GM19397 (cell line): ENCODE results near the gene EFCAB9.

Experiments
- ATAC-seq: cut with Tn5 transposase; IDR thresholded peaks from one replicate; pipeline ENCODE4 v1.9.1; 2021; ENCODE audit warnings: mild to moderate bottlenecking, moderate library complexity; ENCODE audit not compliant: unreplicated experiment

Gene EFCAB9

GRCh38 chr5:172235132-172235780 is 41.3 kb downstream of the EFCAB9 start:
- ATAC-seq = no peak

GRCh38 chr5:172235827-172236736 is 42.1 kb downstream of the EFCAB9 start:
- ATAC-seq = no peak

- no peak for ATAC-seq
These were observed 44.4 kb downstream of the EFCAB9 start for GRCh38 chr5:172238334-172238733.

GRCh38 chr5:172243302-172243701 is 49.3 kb downstream of the EFCAB9 start:
- no peak for ATAC-seq

- ATAC-seq = no peak
These were observed 51.1 kb downstream of the EFCAB9 start for GRCh38 chr5:172245046-172245445.

- no peak for ATAC-seq
These were observed 51.7 kb downstream of the EFCAB9 start for GRCh38 chr5:172245703-172246125.

GRCh38 chr5:172248637-172249036 is 54.7 kb downstream of the EFCAB9 start:
- no peak for ATAC-seq

GRCh38 chr5:172251419-172251818 is 57.4 kb downstream of the EFCAB9 start:
- no peak for ATAC-seq

GRCh38 chr5:172252501-172252900 is 58.5 kb downstream of the EFCAB9 start:
- ATAC-seq = no peak
